ENCODE results near the gene GPRC6A.
"Not testable (repeated sequence)": the region's sequence is repeated elsewhere in the genome, so short reads cannot be mapped to it uniquely, and the experiment has no call there.

Gene GPRC6A

GRCh38 chr6:116859264-116859663 is 30.4 kb upstream of the GPRC6A start:
- no peak overlapping the region for H3K4me3 ChIP-seq
- TF ChIP-seq, protein P1, sequence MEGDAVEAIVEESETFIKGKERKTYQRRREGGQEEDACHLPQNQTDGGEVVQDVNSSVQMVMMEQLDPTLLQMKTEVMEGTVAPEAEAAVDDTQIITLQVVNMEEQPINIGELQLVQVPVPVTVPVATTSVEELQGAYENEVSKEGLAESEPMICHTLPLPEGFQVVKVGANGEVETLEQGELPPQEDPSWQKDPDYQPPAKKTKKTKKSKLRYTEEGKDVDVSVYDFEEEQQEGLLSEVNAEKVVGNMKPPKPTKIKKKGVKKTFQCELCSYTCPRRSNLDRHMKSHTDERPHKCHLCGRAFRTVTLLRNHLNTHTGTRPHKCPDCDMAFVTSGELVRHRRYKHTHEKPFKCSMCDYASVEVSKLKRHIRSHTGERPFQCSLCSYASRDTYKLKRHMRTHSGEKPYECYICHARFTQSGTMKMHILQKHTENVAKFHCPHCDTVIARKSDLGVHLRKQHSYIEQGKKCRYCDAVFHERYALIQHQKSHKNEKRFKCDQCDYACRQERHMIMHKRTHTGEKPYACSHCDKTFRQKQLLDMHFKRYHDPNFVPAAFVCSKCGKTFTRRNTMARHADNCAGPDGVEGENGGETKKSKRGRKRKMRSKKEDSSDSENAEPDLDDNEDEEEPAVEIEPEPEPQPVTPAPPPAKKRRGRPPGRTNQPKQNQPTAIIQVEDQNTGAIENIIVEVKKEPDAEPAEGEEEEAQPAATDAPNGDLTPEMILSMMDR (IDR thresholded peaks at IDR 0.05): no peak
- H3K27ac ChIP-seq: no peak overlapping the region
- DNase-seq (ENCODE audit: low spot score): no peak

GRCh38 chr6:116858060-116858459 is 29.2 kb upstream of the GPRC6A start:
- Histone ChIP-seq H3K4me3 (no peak overlapping the region), H3K27ac (no peak overlapping the region)
- DNase-seq (ENCODE audit: low spot score): no peak
- TF ChIP-seq, protein P1 (IDR thresholded peaks at IDR 0.05): no peak

GRCh38 chr6:116847227-116847626 is 18.3 kb upstream of the GPRC6A start:
- DNase-seq (ENCODE audit: low spot score): no peak
- TF ChIP-seq, protein P1 (IDR thresholded peaks at IDR 0.05): no peak
- Histone ChIP-seq H3K27ac (no peak overlapping the region), H3K4me3 (no peak overlapping the region)

- TF ChIP-seq, protein P1 (IDR thresholded peaks at IDR 0.05): no peak
- no peak overlapping the region for H3K4me3 ChIP-seq
- no peak overlapping the region for H3K27ac ChIP-seq
- no peak for DNase-seq (ENCODE audit: low spot score)
Measured at GRCh38 chr6:116842459-116842858, 13.6 kb upstream of the GPRC6A start.

GRCh38 chr6:116840091-116840490 is 11.2 kb upstream of the GPRC6A start:
- H3K27ac ChIP-seq: no peak overlapping the region
- TF ChIP-seq, protein P1 (IDR thresholded peaks at IDR 0.05): no peak
- DNase-seq (ENCODE audit: low spot score): no peak
- no peak overlapping the region for H3K4me3 ChIP-seq

GRCh38 chr6:116836606-116837342 is 7.9 kb upstream of the GPRC6A start:
- DNase-seq (ENCODE audit: low spot score): no peak
- Histone ChIP-seq H3K27ac (no peak overlapping the region), H3K4me3 (no peak overlapping the region)
- TF ChIP-seq, protein P1 (IDR thresholded peaks at IDR 0.05): no peak

DNA sequence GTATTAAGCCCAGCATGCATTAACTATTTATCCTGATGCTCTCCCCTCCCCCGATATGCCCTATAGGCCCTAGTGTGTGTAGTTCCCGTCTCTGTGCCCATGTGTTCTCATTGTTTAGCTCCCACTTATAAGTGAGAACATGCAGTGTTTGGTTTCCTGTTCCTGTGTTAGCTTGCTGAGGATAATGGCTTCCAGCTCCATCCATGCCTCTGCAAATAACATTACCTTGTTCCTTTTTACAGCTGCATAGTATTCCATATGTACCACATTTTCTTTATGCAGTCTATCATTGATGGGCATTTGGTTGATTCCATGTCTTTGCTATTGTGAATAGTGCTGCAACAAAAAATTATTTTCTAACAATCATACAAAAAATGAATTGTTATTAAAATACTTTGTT is 5.6 kb upstream of the GPRC6A start:
- not testable (repeated sequence) for H3K27ac ChIP-seq; DNase-seq (ENCODE audit: low spot score); H3K4me3 ChIP-seq

All from coronary artery (tissue), 2 donors.